ENCODE data around the gene STMND1.

STMND1 gene

DNA sequence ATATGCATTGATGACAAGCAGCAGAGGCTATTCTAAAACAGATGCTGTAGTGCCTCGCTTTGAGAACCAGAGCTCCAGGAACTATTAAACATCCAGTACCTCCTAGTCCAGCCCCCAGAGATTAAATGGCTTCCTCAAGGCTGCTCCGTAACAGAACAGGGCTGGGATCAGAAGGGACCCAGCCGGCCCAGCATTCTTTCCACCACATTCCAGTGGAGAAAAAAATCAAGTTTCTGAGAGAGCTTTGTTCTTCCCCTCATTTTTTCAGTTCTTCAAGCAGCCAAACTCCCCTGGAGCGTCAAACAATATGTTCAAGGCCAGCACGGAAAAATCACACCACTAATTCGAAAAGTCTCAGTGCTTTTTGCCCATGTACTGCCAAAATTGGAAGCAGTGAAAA is 5.8 kb upstream of the STMND1 start:
- POLR2A ChIA-PET = no interaction called here
- TF ChIP-seq FOXA1 (IDR thresholded peaks at IDR 0.05) (no peak), SUZ12 (IDR thresholded peaks at IDR 0.05) (no peak), BHLHE40 (IDR thresholded peaks at IDR 0.05; ENCODE audit: borderline replicate concordance) (no peak), ELF4 (IDR thresholded peaks at IDR 0.05) (no peak), ZNF384 (IDR thresholded peaks at IDR 0.05) (no peak), CTBP1 (IDR thresholded peaks at IDR 0.05; ENCODE audit: borderline replicate concordance) (no peak), HDGF (IDR thresholded peaks at IDR 0.05; ENCODE audit: borderline replicate concordance) (no peak), LEF1 (IDR thresholded peaks at IDR 0.05; ENCODE audit: borderline replicate concordance) (no peak), FOXM1 (IDR thresholded peaks at IDR 0.05; ENCODE audit: borderline replicate concordance) (no peak), TARDBP (IDR thresholded peaks at IDR 0.05) (no peak), ARNT (IDR thresholded peaks at IDR 0.05) (no peak), PKNOX1 (IDR thresholded peaks at IDR 0.05) (no peak), SP1 (IDR thresholded peaks at IDR 0.05) (no peak), FOXK2 (IDR thresholded peaks at IDR 0.05) (no peak)
- no peak for DNase-seq (ENCODE audit: extremely low spot score)
- CTCF ChIA-PET = interaction anchor here (0.6 kb wide), 1 partner anchor 811 kb away, joined by 10 read pairs; no protein-coding TSS in a partner anchor

DNA sequence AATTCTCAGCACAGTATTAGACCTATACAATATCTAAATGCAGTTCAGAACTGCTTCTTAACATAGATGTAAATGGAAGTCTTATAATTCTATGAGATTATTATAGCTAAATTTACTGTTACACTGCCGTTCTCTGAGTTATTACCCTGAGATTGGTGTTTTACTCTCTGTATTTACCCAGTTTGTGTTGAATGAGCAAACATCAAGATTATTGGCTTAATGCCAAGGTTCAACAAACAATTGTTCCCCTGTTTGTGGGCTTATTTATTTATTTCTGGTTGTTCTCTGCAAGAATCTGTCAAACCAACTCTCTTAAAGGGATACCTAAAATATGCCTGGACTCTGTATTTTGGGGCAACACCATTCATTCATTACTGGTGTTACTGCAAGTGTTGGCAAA is 5.2 kb upstream of the STMND1 start:
- DNase-seq (ENCODE audit: extremely low spot score) = no peak
- CTCF ChIA-PET = interaction anchor here (1.0 kb wide), 1 partner anchor 10 kb away, joined by 3 read pairs; no protein-coding TSS in a partner anchor
- no peak for TF ChIP-seq ELF4 (IDR thresholded peaks at IDR 0.05)
- no peak for TF ChIP-seq NFRKB (IDR thresholded peaks at IDR 0.05)
- TF ChIP-seq FOXA1 (IDR thresholded peaks at IDR 0.05) = no peak
- no peak for TF ChIP-seq PKNOX1 (IDR thresholded peaks at IDR 0.05)
- no peak for TF ChIP-seq HDGF (IDR thresholded peaks at IDR 0.05; ENCODE audit: borderline replicate concordance)
- TF ChIP-seq SP1 (IDR thresholded peaks at IDR 0.05) = no peak
- TF ChIP-seq FOXK2 (IDR thresholded peaks at IDR 0.05) = no peak
- TF ChIP-seq TARDBP (IDR thresholded peaks at IDR 0.05) = no peak
- no peak for TF ChIP-seq L3MBTL2 (conservative IDR thresholded peaks at IDR 0.05)
- no peak for TF ChIP-seq ZNF384 (IDR thresholded peaks at IDR 0.05)
- TF ChIP-seq LEF1 (IDR thresholded peaks at IDR 0.05; ENCODE audit: borderline replicate concordance) = no peak
- TF ChIP-seq BHLHE40 (IDR thresholded peaks at IDR 0.05; ENCODE audit: borderline replicate concordance) = no peak
- no peak for TF ChIP-seq SUZ12 (IDR thresholded peaks at IDR 0.05)
- no peak for TF ChIP-seq ARNT (IDR thresholded peaks at IDR 0.05)
- TF ChIP-seq FOXM1 (IDR thresholded peaks at IDR 0.05; ENCODE audit: borderline replicate concordance) = no peak
- no peak for TF ChIP-seq CTBP1 (IDR thresholded peaks at IDR 0.05; ENCODE audit: borderline replicate concordance)
- POLR2A ChIA-PET = no interaction called here

DNA sequence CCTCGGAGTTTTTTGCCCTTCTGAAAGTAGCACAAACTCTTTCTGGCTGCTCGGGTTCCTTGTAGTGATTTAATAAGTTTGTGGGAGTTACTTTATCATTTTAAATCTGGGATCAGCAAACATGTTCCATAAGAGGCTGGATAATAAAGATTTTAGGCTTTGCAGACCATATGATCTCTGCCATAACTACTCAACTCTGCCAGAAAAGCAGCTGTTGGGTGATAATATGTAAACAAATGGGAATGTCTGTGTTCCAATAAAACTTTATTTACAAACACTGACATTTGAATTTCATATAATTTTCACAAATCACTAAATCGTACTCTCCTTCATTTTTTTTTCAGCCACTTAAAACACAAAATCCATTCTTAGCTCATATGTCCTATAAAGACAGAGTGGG is 3.9 kb upstream of the STMND1 start:
- TF ChIP-seq PKNOX1 (IDR thresholded peaks at IDR 0.05) = no peak
- no peak for TF ChIP-seq CTBP1 (IDR thresholded peaks at IDR 0.05; ENCODE audit: borderline replicate concordance)
- no peak for TF ChIP-seq NFRKB (IDR thresholded peaks at IDR 0.05)
- TF ChIP-seq HDGF (IDR thresholded peaks at IDR 0.05; ENCODE audit: borderline replicate concordance) = no peak
- no peak for TF ChIP-seq ELF4 (IDR thresholded peaks at IDR 0.05)
- no peak for TF ChIP-seq FOXA1 (IDR thresholded peaks at IDR 0.05)
- no peak for TF ChIP-seq FOXK2 (IDR thresholded peaks at IDR 0.05)
- no peak for TF ChIP-seq LEF1 (IDR thresholded peaks at IDR 0.05; ENCODE audit: borderline replicate concordance)
- no peak for TF ChIP-seq SUZ12 (IDR thresholded peaks at IDR 0.05)
- no peak for TF ChIP-seq ARNT (IDR thresholded peaks at IDR 0.05)
- TF ChIP-seq FOXM1 (IDR thresholded peaks at IDR 0.05; ENCODE audit: borderline replicate concordance) = no peak
- TF ChIP-seq BHLHE40 (IDR thresholded peaks at IDR 0.05; ENCODE audit: borderline replicate concordance) = no peak
- TF ChIP-seq ZNF384 (IDR thresholded peaks at IDR 0.05) = no peak
- TF ChIP-seq L3MBTL2 (conservative IDR thresholded peaks at IDR 0.05) = no peak
- no peak for TF ChIP-seq TARDBP (IDR thresholded peaks at IDR 0.05)
- ChIA-PET CTCF (interaction anchor here (0.6 kb wide), 1 partner anchor 76 kb away, joined by 3 read pairs; no protein-coding TSS in a partner anchor), POLR2A (no interaction called here)
- DNase-seq (ENCODE audit: extremely low spot score) = no peak

- DNase-seq (ENCODE audit: extremely low spot score) = no peak
- TF ChIP-seq SUZ12 (IDR thresholded peaks at IDR 0.05) = no peak
- TF ChIP-seq NFRKB (IDR thresholded peaks at IDR 0.05) = no peak
- ChIA-PET CTCF (interaction anchor here (0.6 kb wide), 1 partner anchor 75 kb away, joined by 3 read pairs; no protein-coding TSS in a partner anchor), POLR2A (no interaction called here)
These were observed 3.3 kb upstream of the STMND1 start for GRCh38 chr6:17098538-17098937.

- no peak for DNase-seq (ENCODE audit: extremely low spot score)
- ChIA-PET POLR2A (no interaction called here), CTCF (interaction anchor here (0.5 to 0.6 kb wide), 2 partner anchors 368 to 953 kb away, joined by 4 to 5 read pairs; no protein-coding TSS in a partner anchor)
- TF ChIP-seq FOXK2 (IDR thresholded peaks at IDR 0.05) (no peak), FOXA1 (IDR thresholded peaks at IDR 0.05) (no peak), ZNF384 (IDR thresholded peaks at IDR 0.05) (no peak), NFRKB (IDR thresholded peaks at IDR 0.05) (no peak), ELF4 (IDR thresholded peaks at IDR 0.05) (no peak), TARDBP (IDR thresholded peaks at IDR 0.05) (no peak), HDGF (IDR thresholded peaks at IDR 0.05; ENCODE audit: borderline replicate concordance) (no peak), FOXM1 (IDR thresholded peaks at IDR 0.05; ENCODE audit: borderline replicate concordance) (no peak), SP1 (IDR thresholded peaks at IDR 0.05) (no peak), BHLHE40 (IDR thresholded peaks at IDR 0.05; ENCODE audit: borderline replicate concordance) (no peak), ARNT (IDR thresholded peaks at IDR 0.05) (no peak), CTBP1 (IDR thresholded peaks at IDR 0.05; ENCODE audit: borderline replicate concordance) (no peak), L3MBTL2 (conservative IDR thresholded peaks at IDR 0.05) (no peak)
These were observed 2.3 kb upstream of the STMND1 start for GRCh38 chr6:17099401-17100059.

Measured in HEK293T (cell line).